Adrenal gland (tissue), 12 donors: ENCODE data around the gene CEP85L. TPM values are rescaled to one million over a fixed set of nuclear protein-coding genes. Genes with fewer than 3 reads are reported as not detected.

ENCODE experiments used
- DNase-seq, 7 donors: peaks; one replicate each; pipeline ENCODE4 v3.0.0-alpha.2; 2019 to 2020
- H3K27ac ChIP-seq, 5 donors: fragments of 200-600 bp; sonication (generic) in 4 of 5; 1 replicate in 3 of 5; 2 replicates in 2 of 5; pipeline versions ENCODE4 v1.5.1 to v1.8.0; 2016 to 2020; ENCODE audit warnings: mild to moderate bottlenecking in 1 of 5
- H3K27me3 ChIP-seq: fragments of 200-600 bp; 2 replicates; pipeline ENCODE4 v1.8.0; 2021
- H3K36me3 ChIP-seq, 2 donors: fragments of 200-600 bp; replicated peaks in 1 of 2; 1 replicate in 1 of 2; 2 replicates in 1 of 2; pipeline versions ENCODE4 v1.5.1 to v1.8.0; 2018 to 2022
- H3K4me1 ChIP-seq, 2 donors: fragments of 200-600 bp; replicated peaks in 1 of 2; 1 replicate in 1 of 2; 2 replicates in 1 of 2; pipeline versions ENCODE4 v1.5.1 to v1.8.0; 2018 to 2021
- H3K4me3 ChIP-seq, 4 donors: fragments of 200-600 bp; sonication (generic) in 3 of 4; one replicate each; pipeline ENCODE4 v1.5.1; 2016 to 2018
- H3K9me3 ChIP-seq, 3 donors: fragments of 200-600 bp; sonication (generic) in 1 of 3; replicated peaks in 1 of 3; 1 replicate in 2 of 3; 2 replicates in 1 of 3; pipeline versions ENCODE4 v1.5.1 to v1.8.0; 2016 to 2021
- POLR2A ChIP-seq, 2 donors: fragments of 450-650 bp; IDR thresholded peaks; one replicate each; pipeline ENCODE4 v1.6.1; 2017; ENCODE audit warnings: antibody characterized with exemption in 2 of 2, mild to moderate bottlenecking in 2 of 2, moderate library complexity in 1 of 2
- WGBS, 4 donors: extraction: QIAGEN DNeasy Blood & Tissue Kit in 2 of 4; methylation state at CpG; one replicate each; pipeline versions ENCODE4 v1.1.5 to v1.1.7; 2013 to 2017; 5-methylcytosine and 5-hydroxymethylcytosine counted together
- intact Hi-C, 2 donors: fragments of 100-400 bp; cut with DNase I; formaldehyde crosslinking; loops; one replicate each; pipeline versions ENCODE4 v1.14.1 to v1.15.0; 2022 to 2023
- polyA plus RNA-seq, 3 donors: library from polyadenylated mRNA; stranded (reverse); fragments of 200-250 nt in 2 of 3; fragments of 350-450 nt in 1 of 3; fragmentation: Illumina TruSeq in 1 of 3; extraction: RNeasy Lipid Tissue Mini Kit (QIAGEN cat#74804) in 1 of 3; gene quantifications; one replicate each; pipeline ENCODE4 v1.2.3, GENCODE V29; 2013 to 2014
- total RNA-seq, 9 donors: library from RNA; depleted of rRNA in 4 of 9; stranded (reverse); fragments of >200 nt in 4 of 9; fragments of 120-200 nt in 1 of 9; fragmentation: NEBNext Ultra II Directional in 1 of 9; extraction: Animal tissue kit (Norgen Biotek cat#: 25700) in 1 of 9; gene quantifications; one replicate each; pipeline versions ENCODE4 v1.1.0 to v1.2.4, GENCODE V29; 2013 to 2023
- TF ChIP-seq, protein P1 (sequence below), 6 experiments: fragments of 450-650 bp in 4 of 6; fragments of 200-600 bp in 2 of 6; sonication (generic) in 1 of 6; IDR thresholded peaks; 1 replicate in 5 of 6; 2 replicates in 1 of 6; pipeline versions ENCODE4 v1.5.1 to v1.8.0; 2016 to 2021; ENCODE audit warnings: antibody characterized with exemption in 6 of 6, mild to moderate bottlenecking in 2 of 6, moderate library complexity in 1 of 6
- donor health status: healthy with polysubstance abuse.
- donor health status: Bipolar disorder and iron deficiency.
- donor health status: DM: yes; HTN: yes; CAD: no.
- donor health status: DM: no; HTN: no; CAD: no.
- donor health status: DM: no; HTN: no; CAD: no.
- donor health status: DM: yes; HTN: yes; CAD: no.

The CEP85L gene
- total and polyA plus RNA-seq, 12 donors, result 2.3 to 74.3 (median 23.3) TPM

DNA sequence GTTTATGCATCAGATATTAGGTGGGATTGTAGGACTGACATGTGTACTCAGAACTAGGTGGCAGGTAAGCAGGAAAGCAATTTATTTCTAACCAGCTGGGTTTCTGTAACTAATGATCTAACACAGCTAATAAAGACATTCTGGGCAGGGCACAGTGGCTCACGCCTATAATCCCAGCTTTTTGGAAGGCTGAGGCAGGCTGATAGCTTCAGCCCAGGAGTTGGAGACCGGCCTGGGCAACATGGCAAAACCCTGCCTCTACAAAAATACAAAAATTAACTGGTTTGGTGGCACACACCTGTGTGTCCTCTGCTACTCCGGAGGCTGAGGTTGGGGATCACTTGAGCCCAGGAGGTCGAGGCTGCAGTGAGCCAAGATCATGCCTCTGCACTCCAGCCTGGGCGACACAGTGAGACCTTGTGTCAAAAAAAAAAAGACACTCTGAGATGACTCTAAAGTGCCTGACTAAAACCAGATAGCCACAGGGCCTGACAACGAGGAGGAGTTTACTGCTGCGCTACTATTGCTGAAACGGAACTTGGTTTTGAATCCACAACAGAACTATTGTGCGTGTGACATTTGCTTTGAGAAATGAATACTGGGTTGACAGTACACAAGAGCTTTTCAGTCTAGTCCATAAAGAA is 29.2 kb upstream of the CEP85L start:
- H3K4me3 ChIP-seq, result no peak overlapping the region
- peak in 2 of 7 donors; percentile 26 for DNase-seq
- no peaks in the 10 kb centered on the region for H3K4me1 ChIP-seq
- H3K9me3 ChIP-seq, result no peaks in the 10 kb centered on the region
- H3K27me3 ChIP-seq, result no peaks in the 10 kb centered on the region
- TF ChIP-seq, protein P1, sequence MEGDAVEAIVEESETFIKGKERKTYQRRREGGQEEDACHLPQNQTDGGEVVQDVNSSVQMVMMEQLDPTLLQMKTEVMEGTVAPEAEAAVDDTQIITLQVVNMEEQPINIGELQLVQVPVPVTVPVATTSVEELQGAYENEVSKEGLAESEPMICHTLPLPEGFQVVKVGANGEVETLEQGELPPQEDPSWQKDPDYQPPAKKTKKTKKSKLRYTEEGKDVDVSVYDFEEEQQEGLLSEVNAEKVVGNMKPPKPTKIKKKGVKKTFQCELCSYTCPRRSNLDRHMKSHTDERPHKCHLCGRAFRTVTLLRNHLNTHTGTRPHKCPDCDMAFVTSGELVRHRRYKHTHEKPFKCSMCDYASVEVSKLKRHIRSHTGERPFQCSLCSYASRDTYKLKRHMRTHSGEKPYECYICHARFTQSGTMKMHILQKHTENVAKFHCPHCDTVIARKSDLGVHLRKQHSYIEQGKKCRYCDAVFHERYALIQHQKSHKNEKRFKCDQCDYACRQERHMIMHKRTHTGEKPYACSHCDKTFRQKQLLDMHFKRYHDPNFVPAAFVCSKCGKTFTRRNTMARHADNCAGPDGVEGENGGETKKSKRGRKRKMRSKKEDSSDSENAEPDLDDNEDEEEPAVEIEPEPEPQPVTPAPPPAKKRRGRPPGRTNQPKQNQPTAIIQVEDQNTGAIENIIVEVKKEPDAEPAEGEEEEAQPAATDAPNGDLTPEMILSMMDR (IDR thresholded peaks at IDR 0.05), result no peak
- intact Hi-C loops, result no loop called here
- 60 to 63% (median 61%) methylated on average over 8 to 9 of the region's 9 CpGs for WGBS, 4 donors
- no peaks in the 10 kb centered on the region for H3K36me3 ChIP-seq
- no peak overlapping the region for H3K27ac ChIP-seq

DNA sequence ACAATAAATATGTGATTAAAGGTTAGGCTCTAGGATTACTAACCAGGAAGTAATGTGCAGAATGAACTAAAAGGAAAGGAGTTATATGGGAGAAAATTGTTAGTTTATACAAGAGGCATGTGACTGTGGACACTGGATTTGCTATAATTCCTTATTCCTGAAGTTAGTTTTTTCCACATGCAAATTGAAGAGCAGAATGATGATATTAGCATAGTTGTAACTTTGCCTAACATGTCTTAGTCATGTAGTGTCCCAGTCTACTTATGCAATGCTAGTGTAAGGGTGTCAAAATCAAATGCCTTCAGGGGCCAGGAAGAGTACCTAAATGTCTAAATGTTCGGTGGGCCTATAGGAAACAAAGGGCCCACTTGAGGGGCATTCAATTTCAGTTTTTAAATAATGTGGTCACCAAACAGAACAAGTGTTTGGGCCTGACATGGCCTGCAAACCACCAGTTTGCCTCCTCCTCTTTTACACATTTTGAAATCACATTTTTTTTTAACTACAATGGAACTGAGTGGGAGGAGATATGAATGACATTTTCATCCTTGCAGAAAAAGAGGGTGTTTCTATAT is 28.0 kb upstream of the CEP85L start:
- no peaks in the 10 kb centered on the region for H3K36me3 ChIP-seq
- H3K4me3 ChIP-seq, result no peak overlapping the region
- no peak for DNase-seq
- H3K4me1 ChIP-seq, result no peaks in the 10 kb centered on the region
- no peaks in the 10 kb centered on the region for H3K27me3 ChIP-seq
- TF ChIP-seq, protein P1 (IDR thresholded peaks at IDR 0.05), result no peak
- TF ChIP-seq POLR2A (IDR thresholded peaks at IDR 0.05), result no peak
- no peaks in the 10 kb centered on the region for H3K9me3 ChIP-seq
- WGBS, 4 donors, result 88 to 92% (median 90%) methylated on average over 1 of the region's 1 CpG
- intact Hi-C loops, result no loop called here
- H3K27ac ChIP-seq, result no peak overlapping the region

DNA sequence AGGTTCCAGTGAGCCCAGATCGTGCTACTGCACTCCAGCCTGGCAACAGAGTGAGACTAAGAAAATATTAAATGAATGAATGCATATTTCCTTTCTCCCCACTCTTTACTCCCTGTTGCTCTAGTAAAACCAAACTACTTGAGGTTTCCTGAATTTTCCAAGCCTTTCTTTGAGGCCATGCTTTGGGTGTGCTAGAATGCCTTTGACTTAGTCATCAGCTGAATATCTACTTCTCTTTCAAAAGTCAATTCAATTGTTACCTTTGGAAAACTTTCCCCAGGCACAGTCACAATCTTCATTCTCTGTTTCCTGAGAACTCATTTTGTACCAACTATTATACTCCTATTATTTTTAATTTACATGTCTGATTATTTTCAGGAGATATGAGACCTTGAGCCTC is 27.5 kb upstream of the CEP85L start:
- DNase-seq, result no peak
- intact Hi-C loops, result no loop called here
- 79 to 100% (median 95%) methylated on average over 1 of the region's 1 CpG for WGBS, 4 donors
- Histone ChIP-seq H3K4me1 (no peaks in the 10 kb centered on the region), H3K9me3 (no peaks in the 10 kb centered on the region), H3K27me3 (no peaks in the 10 kb centered on the region), H3K36me3 (no peaks in the 10 kb centered on the region), H3K27ac (no peak overlapping the region), H3K4me3 (no peak overlapping the region)
- no peak for TF ChIP-seq POLR2A (IDR thresholded peaks at IDR 0.05)
- TF ChIP-seq, protein P1 (IDR thresholded peaks at IDR 0.05), result no peak

DNA sequence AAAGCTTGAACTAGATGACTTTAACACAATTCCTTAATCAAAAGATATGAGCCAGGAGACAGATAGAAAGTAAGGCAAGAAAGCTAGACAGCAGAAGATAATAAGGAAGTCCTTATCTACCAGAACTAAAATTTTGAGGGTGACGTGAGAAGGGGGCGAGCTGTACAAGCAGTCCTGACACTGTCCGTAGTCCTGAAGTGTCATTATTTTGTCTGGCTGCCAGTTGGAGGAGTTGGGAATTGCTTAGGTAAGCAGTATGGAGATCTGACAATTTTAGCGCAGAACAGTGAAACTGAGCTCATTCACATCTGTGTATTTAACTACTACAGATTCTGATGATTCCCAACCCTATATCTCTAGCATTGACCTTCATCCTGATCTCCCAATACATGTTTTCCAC is 25.8 kb upstream of the CEP85L start:
- Histone ChIP-seq H3K36me3 (no peaks in the 10 kb centered on the region), H3K9me3 (no peaks in the 10 kb centered on the region), H3K27ac (no peak overlapping the region), H3K27me3 (no peaks in the 10 kb centered on the region), H3K4me1 (no peaks in the 10 kb centered on the region), H3K4me3 (no peak overlapping the region)
- TF ChIP-seq, protein P1 (IDR thresholded peaks at IDR 0.05), result no peak
- no peak for TF ChIP-seq POLR2A (IDR thresholded peaks at IDR 0.05)
- intact Hi-C loops, result no loop called here
- WGBS, 4 donors, result 76 to 86% (median 79%) methylated on average over 4 of the region's 4 CpGs
- DNase-seq, result no peak
